HTR-8/SVneo (cell line): ENCODE data around the gene FGD6.

Source experiments
- DNase-seq: peaks from one replicate; pipeline ENCODE4 v3.0.0; 2011; ENCODE audit warnings: low spot score, mixed read lengths; ENCODE audit not compliant: insufficient read length
- FAIRE-seq: peaks from 2 replicates; lab custom pipeline; 2011; peaks lifted over from hg19 to GRCh38; lab: Jason Lieb, UNC

Gene FGD6

GRCh38 chr12:95055057-95055456, 162.2 kb downstream of the FGD6 start:
- DNase-seq (no peak), FAIRE-seq (no peak)

DNA sequence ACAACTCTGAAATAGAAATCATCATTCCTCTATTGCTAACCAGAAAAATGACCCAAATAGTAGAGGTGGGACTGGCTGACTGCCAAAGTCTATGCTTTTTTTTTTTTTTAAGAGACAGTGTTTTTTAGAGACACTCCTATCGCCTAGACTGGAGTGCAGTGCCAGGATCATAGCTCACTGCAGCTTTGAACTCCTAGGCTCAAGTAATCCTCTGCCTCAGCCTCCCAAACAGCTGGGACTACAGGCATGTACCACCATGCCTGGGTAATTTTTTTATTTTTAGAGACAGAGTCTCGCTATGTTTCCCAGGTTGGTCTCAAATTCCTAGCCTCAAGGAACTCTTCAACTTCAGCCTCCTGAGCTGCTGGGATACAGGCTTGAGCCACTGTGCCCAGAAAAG, 163.1 kb downstream of the FGD6 start:
- FAIRE-seq (no peak), DNase-seq (no peak)

DNA sequence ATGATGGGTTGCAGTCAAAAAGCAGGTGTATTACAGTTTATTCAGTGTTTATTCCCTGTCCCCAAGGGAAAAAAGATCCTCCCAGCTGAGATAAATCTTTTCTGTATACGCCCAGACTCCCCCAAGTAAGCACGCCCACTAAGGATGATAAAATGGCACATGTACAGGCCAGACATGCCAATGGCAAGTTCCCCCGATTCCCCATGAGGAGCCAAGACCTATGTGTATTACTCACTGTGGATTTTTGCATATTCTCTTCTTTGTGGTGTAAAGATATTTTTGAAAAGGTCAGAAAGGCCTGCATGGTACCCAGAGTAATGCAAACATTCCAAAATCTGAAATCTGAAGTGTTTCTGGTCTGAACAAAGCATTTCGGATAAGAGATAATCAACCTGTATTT, 166.0 kb downstream of the FGD6 start:
- DNase-seq = no peak
- FAIRE-seq = no peak

DNA sequence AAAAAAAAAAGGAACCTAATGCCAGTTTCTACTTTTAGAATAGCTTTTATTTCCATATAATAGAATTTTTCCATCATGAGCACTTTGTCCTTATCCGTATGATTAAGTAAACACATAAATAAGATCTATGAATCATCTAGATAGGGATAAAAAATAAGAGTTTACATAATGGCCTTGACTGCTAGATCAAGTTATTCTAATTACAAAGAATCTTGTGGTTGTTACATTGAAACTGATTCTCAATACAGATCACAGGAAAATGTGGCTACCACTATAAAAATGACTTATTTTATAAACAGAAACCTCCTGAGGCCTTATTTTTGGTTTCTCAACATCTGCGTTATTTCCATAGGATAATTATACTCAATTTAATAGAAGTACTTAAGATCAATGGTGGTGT, 179.4 kb downstream of the FGD6 start:
- FAIRE-seq = no peak
- DNase-seq = no peak

GRCh38 chr12:95034750-95035149, 182.5 kb downstream of the FGD6 start:
- FAIRE-seq = no peak
- no peak for DNase-seq
